HepG2 (cell line): ENCODE results near the gene CLDND2. TPM values are rescaled to one million over a fixed set of nuclear protein-coding genes. Genes with fewer than 3 reads are reported as not detected.

ENCODE experiments used
- CREB1 ChIP-seq, 2 experiments: fragments of 450-650 bp in 1 of 2; IDR thresholded peaks; 2 replicates each; pipeline ENCODE4 v1.6.1; 2016 to 2017; ENCODE audit warnings: control low read depth in 1 of 2, mild to moderate bottlenecking in 1 of 2, missing compliant biosample characterization in 1 of 2, missing genetic modification characterization in 1 of 2
- FOXJ3 ChIP-seq: sonication (generic); formaldehyde crosslinking; IDR thresholded peaks from 2 replicates; pipeline ENCODE4 v1.4.0; 2020; ENCODE audit warnings: missing genetic modification reagents, mild to moderate bottlenecking, borderline replicate concordance
- IRF2 ChIP-seq: IDR thresholded peaks from 2 replicates; pipeline ENCODE4 v1.6.1; 2018; ENCODE audit warnings: missing genetic modification reagents, missing compliant biosample characterization
- JUNB ChIP-seq: sonication (generic); formaldehyde crosslinking; IDR thresholded peaks from 2 replicates; pipeline ENCODE4 v1.8.0; 2022; ENCODE audit warnings: missing genetic modification reagents, mild to moderate bottlenecking, borderline replicate concordance
- KLF15 ChIP-seq: sonication (generic); formaldehyde crosslinking; IDR thresholded peaks from 2 replicates; pipeline ENCODE4 v1.8.1; 2023; ENCODE audit warnings: borderline replicate concordance, mild to moderate bottlenecking, inconsistent platforms, missing genetic modification reagents, mixed read lengths
- NR2C2 ChIP-seq: sonication (generic); formaldehyde crosslinking; IDR thresholded peaks from 2 replicates; pipeline ENCODE4 v1.4.0; 2020; ENCODE audit warnings: missing genetic modification reagents, mild to moderate bottlenecking, moderate library complexity, borderline replicate concordance
- SATB2 ChIP-seq: sonication (generic); formaldehyde crosslinking; IDR thresholded peaks from 2 replicates; pipeline ENCODE4 v1.5.0; 2020; ENCODE audit warnings: missing genetic modification reagents
- SP5 ChIP-seq: IDR thresholded peaks from 2 replicates; pipeline ENCODE4 v1.6.1; 2016; ENCODE audit warnings: low read depth, borderline replicate concordance
- ZBTB26 ChIP-seq: IDR thresholded peaks from 2 replicates; pipeline ENCODE4 v1.6.1; 2016; ENCODE audit warnings: missing compliant biosample characterization, missing genetic modification reagents, borderline replicate concordance
- ZBTB46 ChIP-seq: sonication (generic); formaldehyde crosslinking; IDR thresholded peaks from 2 replicates; pipeline ENCODE4 v1.4.0; 2020; ENCODE audit warnings: mild to moderate bottlenecking, missing genetic modification reagents, borderline replicate concordance
- ZBTB7B ChIP-seq: sonication (generic); formaldehyde crosslinking; IDR thresholded peaks from 2 replicates; pipeline ENCODE4 v1.4.0; 2020; ENCODE audit warnings: missing genetic modification reagents
- ZEB1 ChIP-seq: IDR thresholded peaks from 2 replicates; pipeline ENCODE4 v1.6.1; 2012; ENCODE audit warnings: mild to moderate bottlenecking, low read depth, inconsistent platforms; ENCODE audit not compliant: insufficient replicate concordance
- ZHX1 ChIP-seq: sonication (generic); formaldehyde crosslinking; IDR thresholded peaks from 2 replicates; pipeline ENCODE4 v1.8.1; 2022; ENCODE audit warnings: low read depth, mild to moderate bottlenecking, missing genetic modification reagents
- ZNF263 ChIP-seq: sonication (generic); formaldehyde crosslinking; IDR thresholded peaks from 2 replicates; pipeline ENCODE4 v1.4.0; 2020; ENCODE audit warnings: missing genetic modification reagents
- ZNF281 ChIP-seq: sonication (generic); formaldehyde crosslinking; IDR thresholded peaks from 2 replicates; pipeline ENCODE4 v1.4.0; 2020; ENCODE audit warnings: missing genetic modification reagents, borderline replicate concordance
- ZNF639 ChIP-seq: conservative IDR thresholded peaks from 2 replicates; pipeline ENCODE4 v1.6.1; 2018; ENCODE audit warnings: missing genetic modification reagents
- ZNF850 ChIP-seq: sonication (generic); formaldehyde crosslinking; conservative IDR thresholded peaks from 2 replicates; pipeline ENCODE4 v1.9.0; 2021; ENCODE audit warnings: mild to moderate bottlenecking, missing genetic modification reagents
- polyA plus RNA-seq, 8 experiments: library from polyadenylated mRNA; depleted of rRNA in 3 of 8; stranded (reverse) in 7 of 8; unstranded in 1 of 8; fragments of >200 nt; fragmentation: Illumina TruSeq in 4 of 8; extraction: Trizol in 4 of 8; gene quantifications; 2 replicates each; pipeline versions ENCODE4 v1.2.1 to v1.2.3, GENCODE V29; 2011 to 2016; ENCODE audit warnings: low read depth in 4 of 8, missing spikeins in 1 of 8, mixed read lengths in 1 of 8; ENCODE audit not compliant: insufficient read depth in 1 of 8
- total RNA-seq, 5 experiments: library from RNA; depleted of rRNA; stranded (reverse); fragments of >200 nt; fragmentation: Illumina TruSeq; extraction: Trizol; gene quantifications; 2 replicates each; pipeline ENCODE4 v1.2.3, GENCODE V29; 2016; ENCODE audit warnings: low read depth in 1 of 5

Gene CLDND2
- total and polyA plus RNA-seq, 2 of the 13 experiments (the other 11 are each of a cell fraction or from before 2014, with no cell fraction given) = 0.84 to 1.8 TPM

GRCh38 chr19:51364200-51365106, 4.3 kb downstream of the CLDND2 start (continued):
- TF ChIP-seq ZHX1 (CRISPR knock-in tag) (no peak), ZNF639 (peak; percentile 54; the same call in 1 of the 2 replicates), SATB2 (no peak), NR2C2 (CRISPR knock-in tag) (no peak), ZBTB7B (CRISPR knock-in tag) (peak; percentile 51; the same call in 1 of the 2 replicates), ZNF850 (CRISPR knock-in tag) (no peak), ZNF281 (no peak), CREB1 (IDR thresholded peaks at IDR 0.05) (no peak), CREB1 (CRISPR knock-in tag; IDR thresholded peaks at IDR 0.05) (no peak), ZNF263 (CRISPR knock-in tag) (0 out of 2 replicates have a peak, but pooled peaks have one; percentile 10), FOXJ3 (CRISPR knock-in tag) (no peak), IRF2 (no peak), ZEB1 (no peak), ZBTB26 (CRISPR knock-in tag) (no peak), JUNB (CRISPR knock-in tag) (0 out of 2 replicates have a peak, but pooled peaks have one; percentile 24), KLF15 (CRISPR knock-in tag) (no peak), ZBTB46 (CRISPR knock-in tag) (no peak), SP5 (CRISPR knock-in tag) (no peak)
